Neural crest cell (in vitro differentiated cells): ENCODE data around the gene GTF2F2. TPM values are rescaled to one million over a fixed set of nuclear protein-coding genes. Genes with fewer than 3 reads are reported as not detected.

Experiments
- DNase-seq: peaks from one replicate; pipeline ENCODE4 v3.0.0; 2021; ENCODE audit warnings: low read depth, mixed read lengths, low spot score
- H3K27ac Mint-ChIP-seq: one replicate; pipeline ENCODE4 v1.8.0; 2021; ENCODE audit warnings: mild to moderate bottlenecking, mixed read lengths; ENCODE audit not compliant: unreplicated experiment
- H3K27me3 Mint-ChIP-seq: 2 replicates; pipeline ENCODE4 v1.8.0; 2021; ENCODE audit warnings: low read depth, mild to moderate bottlenecking, mixed read lengths
- H3K36me3 Mint-ChIP-seq: 2 replicates; pipeline ENCODE4 v1.8.0; 2021; ENCODE audit warnings: low read depth, mild to moderate bottlenecking, mixed read lengths
- H3K4me1 Mint-ChIP-seq: 2 replicates; pipeline ENCODE4 v1.8.0; 2021; ENCODE audit warnings: mixed read lengths
- H3K4me3 Mint-ChIP-seq: one replicate; pipeline ENCODE4 v1.8.0; 2021; ENCODE audit warnings: mild to moderate bottlenecking, mixed read lengths
- H3K9me3 Mint-ChIP-seq: 2 replicates; pipeline ENCODE4 v1.8.0; 2021; ENCODE audit warnings: mixed read lengths
- total RNA-seq: library from RNA; stranded (reverse); gene quantifications from 2 replicates; pipeline ENCODE4 v1.2.1, GENCODE V29; 2021
- TF ChIP-seq, protein P1 (sequence below): fragments of 200-600 bp; sonication (generic); conservative IDR thresholded peaks from 2 replicates; pipeline ENCODE4 v1.5.0; 2021; ENCODE audit warnings: antibody characterized with exemption, mild to moderate bottlenecking

Gene GTF2F2
- total RNA-seq, 1 donor from 2014 or later = 25.1 TPM

DNA sequence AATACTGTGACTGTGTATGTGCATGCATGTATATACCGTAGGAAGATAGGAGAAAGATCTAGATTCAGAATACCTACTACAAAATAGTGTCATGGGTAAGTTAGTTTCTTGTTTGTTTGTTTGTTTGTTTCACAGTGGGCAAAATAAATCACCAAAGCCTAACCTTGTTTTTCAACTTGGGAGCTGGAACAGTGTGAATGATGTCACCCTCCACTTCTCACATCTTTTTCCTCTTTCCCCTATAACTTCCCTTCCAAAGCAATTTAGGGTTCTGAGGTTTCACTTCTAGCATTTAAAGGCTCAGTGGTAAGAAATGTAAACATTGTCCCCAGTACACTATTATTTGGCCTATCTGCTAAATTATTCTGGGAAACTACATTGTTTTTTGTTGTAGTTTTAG lies 75.1 kb downstream of the GTF2F2 start:
- Mint-ChIP-seq H3K4me1 (peaks cover 6% of the 10 kb centered on the region), H3K27me3 (no peaks in the 10 kb centered on the region), H3K36me3 (no peaks in the 10 kb centered on the region), H3K27ac (no peak overlapping the region), H3K4me3 (no peak overlapping the region), H3K9me3 (no peaks in the 10 kb centered on the region)
- TF ChIP-seq, protein P1, sequence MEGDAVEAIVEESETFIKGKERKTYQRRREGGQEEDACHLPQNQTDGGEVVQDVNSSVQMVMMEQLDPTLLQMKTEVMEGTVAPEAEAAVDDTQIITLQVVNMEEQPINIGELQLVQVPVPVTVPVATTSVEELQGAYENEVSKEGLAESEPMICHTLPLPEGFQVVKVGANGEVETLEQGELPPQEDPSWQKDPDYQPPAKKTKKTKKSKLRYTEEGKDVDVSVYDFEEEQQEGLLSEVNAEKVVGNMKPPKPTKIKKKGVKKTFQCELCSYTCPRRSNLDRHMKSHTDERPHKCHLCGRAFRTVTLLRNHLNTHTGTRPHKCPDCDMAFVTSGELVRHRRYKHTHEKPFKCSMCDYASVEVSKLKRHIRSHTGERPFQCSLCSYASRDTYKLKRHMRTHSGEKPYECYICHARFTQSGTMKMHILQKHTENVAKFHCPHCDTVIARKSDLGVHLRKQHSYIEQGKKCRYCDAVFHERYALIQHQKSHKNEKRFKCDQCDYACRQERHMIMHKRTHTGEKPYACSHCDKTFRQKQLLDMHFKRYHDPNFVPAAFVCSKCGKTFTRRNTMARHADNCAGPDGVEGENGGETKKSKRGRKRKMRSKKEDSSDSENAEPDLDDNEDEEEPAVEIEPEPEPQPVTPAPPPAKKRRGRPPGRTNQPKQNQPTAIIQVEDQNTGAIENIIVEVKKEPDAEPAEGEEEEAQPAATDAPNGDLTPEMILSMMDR = no peak
- DNase-seq = no peak

DNA sequence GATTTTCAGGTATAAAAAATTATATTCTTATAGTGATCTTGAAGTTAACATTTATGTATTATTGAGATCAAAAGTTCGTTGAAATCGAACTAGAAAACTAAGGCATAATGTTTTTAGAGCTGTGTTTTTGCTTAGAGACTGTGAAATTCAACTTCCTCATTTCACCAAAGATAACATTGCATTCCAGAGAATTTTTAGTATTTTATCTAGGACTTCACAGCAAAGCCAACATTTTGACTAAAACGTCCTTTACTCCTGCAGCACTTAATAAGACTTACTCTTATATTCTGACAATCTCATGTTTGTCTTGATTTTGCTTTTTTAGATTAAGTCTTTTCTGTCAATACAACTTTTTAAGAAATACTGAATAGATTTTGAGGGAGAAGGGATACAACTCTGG lies 75.8 kb downstream of the GTF2F2 start:
- H3K27ac Mint-ChIP-seq = peak overlapping the region; percentile 43
- no peak overlapping the region for H3K4me3 Mint-ChIP-seq
- TF ChIP-seq, protein P1 = no peak
- no peaks in the 10 kb centered on the region for H3K36me3 Mint-ChIP-seq
- DNase-seq = no peak
- no peaks in the 10 kb centered on the region for H3K9me3 Mint-ChIP-seq
- peaks cover 6% of the 10 kb centered on the region for H3K4me1 Mint-ChIP-seq
- H3K27me3 Mint-ChIP-seq = no peaks in the 10 kb centered on the region

DNA sequence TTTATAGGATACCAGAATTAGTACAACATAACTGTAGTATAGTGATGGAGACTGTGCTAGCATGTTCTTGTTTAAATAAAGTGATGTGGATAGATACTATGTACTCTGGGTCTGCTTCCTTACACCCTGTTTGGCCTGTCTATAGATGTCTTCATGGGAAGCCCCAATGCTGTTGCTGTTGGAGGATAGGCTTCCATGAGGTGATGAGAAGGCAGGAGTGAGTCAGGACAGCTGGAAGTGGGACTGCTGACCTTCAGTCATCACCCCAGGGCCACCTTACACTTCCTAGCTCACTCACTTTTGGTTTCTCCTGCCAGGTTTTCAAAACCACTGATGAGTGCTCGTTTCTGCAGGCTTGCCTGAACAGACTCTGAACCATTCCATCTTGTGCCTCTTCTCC lies 76.3 kb downstream of the GTF2F2 start:
- no peaks in the 10 kb centered on the region for H3K27me3 Mint-ChIP-seq
- H3K4me1 Mint-ChIP-seq = peaks cover 6% of the 10 kb centered on the region
- no peaks in the 10 kb centered on the region for H3K36me3 Mint-ChIP-seq
- no peak overlapping the region for H3K4me3 Mint-ChIP-seq
- H3K9me3 Mint-ChIP-seq = no peaks in the 10 kb centered on the region
- no peak for DNase-seq
- peak overlapping the region; percentile 43 for H3K27ac Mint-ChIP-seq
- TF ChIP-seq, protein P1 = no peak

DNA sequence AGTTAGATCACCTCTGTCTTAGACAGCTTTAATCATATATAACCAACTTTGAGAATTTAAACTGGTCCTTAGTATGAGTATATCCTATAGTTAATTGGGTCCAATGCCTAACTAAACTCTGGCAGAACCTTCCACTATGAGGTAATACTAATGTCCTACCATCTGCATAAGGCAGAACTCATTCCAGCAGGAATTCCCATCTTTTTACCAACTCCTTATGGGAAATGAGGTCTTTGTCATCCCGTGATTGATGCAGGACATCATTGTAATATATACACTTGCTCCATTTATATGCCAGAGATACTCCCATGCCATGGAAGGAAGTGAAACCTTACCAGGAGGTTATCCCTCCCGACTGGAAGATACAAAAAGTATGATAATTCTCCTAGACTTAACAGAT lies 77.7 kb downstream of the GTF2F2 start:
- TF ChIP-seq, protein P1 = no peak
- Mint-ChIP-seq H3K9me3 (no peaks in the 10 kb centered on the region), H3K4me1 (peaks cover 6% of the 10 kb centered on the region), H3K27me3 (no peaks in the 10 kb centered on the region), H3K36me3 (peaks cover 2% of the 10 kb centered on the region), H3K4me3 (no peak overlapping the region), H3K27ac (no peak overlapping the region)
- no peak for DNase-seq

DNA sequence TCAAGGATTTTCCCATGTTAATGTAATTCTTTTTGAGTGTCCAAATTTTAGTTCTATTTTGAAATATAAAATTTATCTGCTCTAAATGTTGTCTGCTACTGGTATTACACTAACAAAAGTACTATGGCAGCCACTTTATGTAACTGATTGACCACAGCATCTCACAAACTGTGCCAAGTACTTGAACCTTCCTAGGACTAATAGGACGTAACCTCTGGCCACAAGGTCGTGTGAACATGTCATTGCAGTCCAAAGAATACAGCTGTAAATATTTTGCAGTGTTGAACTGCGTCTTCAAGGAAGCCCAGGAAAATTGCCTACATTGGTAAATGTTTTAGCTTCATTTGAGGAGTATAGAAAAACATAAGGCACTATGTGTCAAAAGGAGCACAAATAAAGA lies 78.6 kb downstream of the GTF2F2 start:
- Mint-ChIP-seq H3K27ac (no peak overlapping the region), H3K27me3 (no peaks in the 10 kb centered on the region), H3K4me1 (peaks cover 6% of the 10 kb centered on the region), H3K36me3 (peaks cover 2% of the 10 kb centered on the region), H3K9me3 (no peaks in the 10 kb centered on the region), H3K4me3 (no peak overlapping the region)
- DNase-seq = no peak
- TF ChIP-seq, protein P1 = no peak

DNA sequence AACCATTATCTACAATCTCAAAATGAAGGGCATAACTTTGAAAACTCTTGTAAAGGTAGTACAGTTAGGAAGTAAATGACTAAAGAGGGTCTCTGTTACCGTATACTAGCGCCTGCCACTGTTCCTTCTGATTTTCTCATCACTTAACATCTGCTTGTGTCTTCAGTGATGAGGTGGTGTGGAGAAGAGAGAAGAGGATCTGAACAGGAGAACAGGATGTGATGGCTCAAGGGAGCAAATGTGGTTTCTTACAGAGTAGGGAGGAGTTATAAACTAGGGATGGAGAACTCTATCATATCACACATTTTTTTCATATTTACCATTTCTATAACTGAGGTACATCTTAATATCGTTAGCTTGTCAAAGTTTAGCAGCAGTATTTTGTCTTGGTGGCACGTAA lies 79.4 kb downstream of the GTF2F2 start:
- H3K36me3 Mint-ChIP-seq = peaks cover 2% of the 10 kb centered on the region
- no peak overlapping the region for H3K27ac Mint-ChIP-seq
- no peaks in the 10 kb centered on the region for H3K4me1 Mint-ChIP-seq
- H3K27me3 Mint-ChIP-seq = no peaks in the 10 kb centered on the region
- DNase-seq = no peak
- TF ChIP-seq, protein P1 = no peak
- H3K9me3 Mint-ChIP-seq = no peaks in the 10 kb centered on the region
- no peak overlapping the region for H3K4me3 Mint-ChIP-seq
